HG03196 (cell line): ENCODE results near the gene SGPP1.
"Not testable (repeated sequence)": the region's sequence is repeated elsewhere in the genome, so short reads cannot be mapped to it uniquely, and the experiment has no call there.

ENCODE experiments used
- ATAC-seq: cut with Tn5 transposase; IDR thresholded peaks from one replicate; pipeline ENCODE4 v1.9.1; 2021; ENCODE audit not compliant: unreplicated experiment

The SGPP1 gene

GRCh38 chr14:63727736-63728728 lies at the start of gene SGPP1:
Gene SGPP1, minus strand, starts transcription at chr14:63728065. Its CDS starts 121 bp downstream, at chr14:63727944.
- ATAC-seq: peak; percentile 79

- no peak for ATAC-seq
Measured at GRCh38 chr14:63777024-63777423, 49.2 kb upstream of the SGPP1 start.

GRCh38 chr14:63773504-63773903 lies 45.6 kb upstream of the SGPP1 start:
- ATAC-seq: no peak

DNA sequence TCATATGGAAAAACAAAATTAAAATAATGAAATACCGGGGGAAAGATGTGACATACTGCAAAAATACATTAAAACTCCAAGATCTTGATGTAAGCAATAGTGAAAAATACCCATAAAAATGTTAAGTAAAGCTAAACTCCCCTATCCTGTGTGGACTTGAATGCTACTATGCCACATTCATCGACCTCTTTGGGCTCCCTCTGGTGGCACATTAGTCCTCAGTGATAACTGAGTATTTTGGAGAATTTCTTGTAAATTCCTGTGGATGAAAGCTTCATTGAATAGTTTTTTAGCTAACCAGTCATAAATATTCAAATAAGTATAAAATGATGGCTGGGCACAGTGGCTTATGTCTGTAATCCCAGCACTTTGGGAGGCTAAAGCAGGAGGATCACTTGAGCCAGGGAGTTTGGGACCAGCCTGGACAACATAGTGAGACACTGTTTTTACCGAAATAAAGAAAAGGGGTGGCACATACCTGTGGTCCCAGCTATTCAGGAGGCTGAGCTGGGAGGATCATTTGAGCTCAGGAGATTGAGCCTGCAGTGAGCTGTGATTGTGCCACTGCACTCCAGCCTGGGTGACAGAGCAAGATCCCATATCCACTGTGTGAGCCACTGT lies 42.4 kb upstream of the SGPP1 start:
- no peak for ATAC-seq

GRCh38 chr14:63766611-63767010 lies 38.7 kb upstream of the SGPP1 start:
- ATAC-seq: no peak

DNA sequence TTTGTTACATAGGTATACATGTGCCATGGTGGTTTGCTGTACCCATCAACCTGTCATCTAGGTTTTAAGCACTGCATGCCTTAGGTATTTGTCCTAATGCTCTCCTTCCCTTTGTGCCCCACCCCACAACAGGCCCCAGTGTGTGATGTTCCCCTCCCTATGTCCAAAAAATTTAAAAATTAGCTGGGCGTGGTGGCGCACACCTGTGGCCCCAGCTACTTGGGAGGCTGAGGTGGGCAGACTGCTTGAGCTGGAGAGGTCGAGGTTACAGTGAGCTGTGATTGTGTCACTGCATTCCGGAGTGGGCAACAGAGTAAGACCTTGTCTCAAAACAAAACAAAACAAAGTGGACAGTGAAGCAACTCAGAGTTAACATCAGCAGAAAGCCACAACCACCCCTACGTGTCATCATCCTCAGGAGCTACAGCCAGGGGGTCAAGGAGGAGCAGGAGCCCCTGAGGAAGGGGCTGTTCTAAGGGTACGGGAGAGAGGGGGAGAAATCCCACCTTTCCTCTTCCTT lies 36.8 kb upstream of the SGPP1 start:
- no peak for ATAC-seq

- no peak for ATAC-seq
Measured at GRCh38 chr14:63764103-63764502, 36.2 kb upstream of the SGPP1 start.

- ATAC-seq: no peak
Measured at GRCh38 chr14:63761351-63762117, 33.7 kb upstream of the SGPP1 start.

GRCh38 chr14:63760014-63760413 lies 32.1 kb upstream of the SGPP1 start:
- ATAC-seq: peak; percentile 56

GRCh38 chr14:63759456-63759855 lies 31.6 kb upstream of the SGPP1 start:
- peak; percentile 68 for ATAC-seq

DNA sequence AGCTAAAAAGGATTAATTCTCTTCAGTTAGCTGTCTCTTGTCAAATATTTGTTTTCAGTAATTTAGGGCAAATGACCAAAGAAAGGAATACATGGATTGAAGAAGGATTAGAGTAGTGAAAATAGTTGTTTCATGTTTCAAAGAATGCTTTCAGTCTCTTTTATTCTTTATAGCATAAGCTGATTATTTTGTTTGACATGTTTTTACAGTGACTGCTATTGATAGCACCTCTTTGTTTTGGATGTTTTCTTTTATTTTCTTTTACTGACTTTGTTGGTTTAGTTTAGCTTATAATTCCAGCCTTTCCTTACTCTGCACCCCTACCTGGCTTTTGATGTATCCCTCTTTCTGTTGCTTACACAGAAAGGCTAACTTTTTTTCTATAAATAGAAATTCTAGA lies 29.3 kb upstream of the SGPP1 start:
- ATAC-seq: no peak

DNA sequence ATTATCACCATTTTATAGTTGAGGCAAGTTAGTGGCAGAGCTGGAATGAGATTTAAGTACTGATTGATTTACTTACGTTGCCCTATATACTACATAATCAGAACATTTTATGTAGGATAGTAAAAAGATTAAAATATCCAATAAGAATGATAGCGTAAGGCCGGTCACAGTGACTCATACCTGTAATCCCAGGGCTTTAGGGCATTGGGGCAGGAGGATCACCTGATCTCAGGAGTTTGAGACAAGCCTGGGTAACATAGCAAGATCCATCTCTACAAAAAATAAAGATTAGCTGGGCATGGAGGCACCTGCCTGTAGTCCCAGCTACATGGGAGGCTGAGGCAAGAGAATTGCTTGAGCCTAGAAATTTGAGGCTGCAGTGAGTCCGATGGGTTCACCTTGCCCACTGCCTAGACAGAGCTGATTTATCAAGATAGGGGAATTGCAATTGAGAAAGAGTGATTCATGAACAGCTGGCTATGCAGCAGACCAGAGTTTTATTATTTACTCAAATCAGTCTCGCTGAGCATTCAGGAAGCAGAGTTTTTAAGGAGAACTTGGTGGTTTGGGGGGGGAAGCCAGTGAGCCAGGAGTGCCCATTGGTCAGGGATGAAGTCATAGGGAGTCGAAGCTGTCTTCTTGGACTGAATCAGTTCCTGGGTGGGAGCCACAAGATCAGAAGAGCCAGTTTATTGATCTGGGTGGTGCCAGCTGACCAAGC lies 24.7 kb upstream of the SGPP1 start:
- ATAC-seq: no peak

DNA sequence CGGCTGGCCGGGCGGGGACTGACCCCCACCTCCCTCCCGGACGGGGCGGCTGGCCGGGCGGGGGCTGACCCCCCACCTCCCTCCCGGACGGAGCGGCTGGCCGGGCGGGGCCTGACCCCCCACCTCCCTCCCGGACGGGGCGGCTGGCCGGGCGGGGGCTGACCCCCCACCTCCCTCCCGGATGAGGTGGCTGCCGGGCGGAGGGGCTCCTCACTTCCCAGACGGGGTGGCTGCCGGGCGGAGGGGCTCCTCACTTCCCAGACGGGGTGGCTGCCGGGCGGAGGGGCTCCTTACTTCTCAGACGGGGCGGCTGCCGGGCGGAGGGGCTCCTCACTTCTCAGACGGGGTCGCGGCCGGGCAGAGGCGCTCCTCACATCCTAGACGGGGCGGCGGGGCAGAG lies 23.2 kb upstream of the SGPP1 start:
- ATAC-seq: not testable (repeated sequence)

DNA sequence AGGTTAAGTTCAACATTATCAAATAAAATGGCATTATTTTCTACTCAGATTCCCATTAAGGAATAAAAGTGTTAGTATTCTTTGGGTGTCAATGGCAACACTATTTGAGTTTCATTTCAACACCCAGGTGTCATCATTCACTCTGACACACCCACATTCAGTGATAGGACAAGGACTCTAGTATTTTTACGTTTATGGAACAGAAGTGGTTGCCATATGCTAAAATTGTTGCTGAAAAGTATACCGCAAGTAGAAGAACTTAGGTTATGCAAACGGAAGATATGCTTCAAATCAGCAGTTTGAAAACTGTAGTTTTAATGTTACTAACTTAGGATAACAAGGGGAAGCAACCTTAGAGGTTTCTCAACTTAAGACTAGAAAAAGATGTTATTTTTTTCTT lies 20.0 kb upstream of the SGPP1 start:
- no peak for ATAC-seq

GRCh38 chr14:63745858-63746425 lies 18.1 kb upstream of the SGPP1 start:
- peak; percentile 61 for ATAC-seq

DNA sequence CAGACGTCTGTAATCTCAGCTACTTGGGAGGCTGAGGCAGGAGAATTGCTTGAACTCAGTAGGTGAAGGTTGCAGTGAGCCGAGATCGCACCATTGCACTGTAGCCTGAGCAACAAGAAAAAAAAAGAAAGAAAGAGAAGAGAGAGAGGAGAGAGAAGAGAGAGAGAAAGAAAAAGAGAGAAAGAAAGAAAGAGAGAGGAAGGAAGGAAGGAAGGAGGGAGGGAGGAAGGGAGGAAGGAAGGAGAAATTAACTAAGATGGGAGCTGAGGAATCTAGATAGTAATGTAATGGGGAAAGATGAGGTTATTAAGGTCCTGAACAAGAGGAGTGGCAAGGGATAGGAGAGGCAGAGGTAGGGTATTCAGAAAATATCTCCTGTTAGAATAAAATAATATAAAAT lies 17.4 kb upstream of the SGPP1 start:
- no peak for ATAC-seq

- peak; percentile 83 for ATAC-seq
Measured at GRCh38 chr14:63737582-63738006, 9.7 kb upstream of the SGPP1 start.

- no peak for ATAC-seq
Measured at GRCh38 chr14:63735720-63736119, 7.9 kb upstream of the SGPP1 start.

DNA sequence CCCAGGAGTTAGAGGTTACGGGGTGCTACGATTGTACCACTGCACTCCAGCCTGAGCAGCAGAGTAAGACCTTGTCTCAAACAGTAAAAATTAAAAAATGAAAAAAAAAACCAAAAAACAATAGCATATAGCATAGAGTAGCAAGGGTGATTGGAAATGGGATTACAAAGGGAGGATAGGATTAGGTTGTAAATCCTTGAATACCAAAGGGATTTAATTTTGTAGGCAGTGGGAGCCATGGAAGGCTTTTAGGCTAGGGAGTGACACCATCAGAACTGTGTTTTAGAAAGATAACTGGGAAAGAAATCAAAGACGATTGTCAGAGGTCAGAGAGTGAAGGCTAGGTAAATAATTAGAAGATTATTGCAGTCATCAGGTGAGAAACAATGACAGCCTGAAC lies 2.8 kb upstream of the SGPP1 start:
- ATAC-seq: no peak

- ATAC-seq: peak; percentile 34
Measured at GRCh38 chr14:63727231-63727735, 582 bp downstream of the SGPP1 start.
